ENCODE results near the gene METTL8. TPM values are rescaled to one million over a fixed set of nuclear protein-coding genes. Genes with fewer than 3 reads are reported as not detected.

The METTL8 gene
- total and polyA plus RNA-seq, 2 experiments from 2014 or later = 60.9 to 64.3 TPM

- no peak overlapping the region for H3K4me3 Mint-ChIP-seq
- no peaks in the 10 kb centered on the region for H3K36me3 ChIP-seq (ENCODE audit: insufficient read depth)
- no peak overlapping the region for H3K4me3 ChIP-seq
- ATAC-seq = peak; percentile 94
- peak overlapping the region; percentile 79 for H3K27ac ChIP-seq (ENCODE audit: low read depth)
- TF ChIP-seq NANOG (IDR thresholded peaks at IDR 0.05; ENCODE audit: borderline replicate concordance) (0 out of 2 replicates have a peak, but pooled peaks have one; percentile 25), EZH2phosphoT487 (IDR thresholded peaks at IDR 0.05; ENCODE audit: unreplicated experiment) (no peak), JUNB (IDR thresholded peaks at IDR 0.05; ENCODE audit: unreplicated experiment) (no peak), CREB1 (CRISPR knock-in tag; IDR thresholded peaks at IDR 0.05; ENCODE audit: low read depth) (no peak), ZNF462 (CRISPR knock-in tag; IDR thresholded peaks at IDR 0.05) (peak; percentile 36; the same call in 1 of the 2 replicates), ZNF331 (CRISPR knock-in tag; IDR thresholded peaks at IDR 0.05; ENCODE audit: low read depth) (no peak), ZNF114 (CRISPR knock-in tag; IDR thresholded peaks at IDR 0.05) (no peak)
- H3K79me2 ChIP-seq (replicated peaks; ENCODE audit: insufficient read depth) = no peaks in the 10 kb centered on the region
- peaks cover 22% of the 10 kb centered on the region; the same call in 2 of the 3 replicates for H3K4me1 Mint-ChIP-seq
- DNase-seq (ENCODE audit: low spot score) = peak; percentile 84
- H3K9me2 ChIP-seq (ENCODE audit: insufficient read depth) = no peaks in the 10 kb centered on the region
- no peaks in the 10 kb centered on the region for H3K9me3 Mint-ChIP-seq
- H3K4me2 ChIP-seq = peak overlapping the region; percentile 28; the same call in 1 of the 2 replicates
- H3K27me3 Mint-ChIP-seq (ENCODE audit: insufficient read depth, low read depth, poor library complexity) = no peaks in the 10 kb centered on the region
- H2AFZ ChIP-seq = no peak overlapping the region
- no peaks in the 10 kb centered on the region for H3K27me3 ChIP-seq (ENCODE audit: insufficient read depth)
- no peaks in the 10 kb centered on the region for H3F3A ChIP-seq (replicated peaks; ENCODE audit: low read depth)
- H3K4me1 ChIP-seq (ENCODE audit: insufficient read depth) = peaks cover 7% of the 10 kb centered on the region; the same call in 1 of the 2 replicates
- H3K36me3 Mint-ChIP-seq (ENCODE audit: low read depth) = peaks cover 11% of the 10 kb centered on the region; the same call in 2 of the 3 replicates
- no peaks in the 10 kb centered on the region for H4K20me1 ChIP-seq (replicated peaks; ENCODE audit: insufficient read depth)
- peak overlapping the region; percentile 42 for H3K27ac Mint-ChIP-seq
These were observed 49.1 kb upstream of the METTL8 start for GRCh38 chr2:171482877-171483276.
